H9 (cell line): Measurements from ENCODE around the gene ANKRD11. TPM values are rescaled to one million over a fixed set of nuclear protein-coding genes. Genes with fewer than 3 reads are reported as not detected.

ENCODE experiments used
- DNase-seq: peaks from one replicate; pipeline ENCODE4 v3.0.0-alpha.2; 2017
- H2AFZ ChIP-seq: one replicate; pipeline ENCODE4 v1.6.1; 2013; ENCODE audit warnings: mild to moderate bottlenecking, low read length, control low read depth, moderate library complexity
- H2AK5ac ChIP-seq: 2 replicates; pipeline ENCODE4 v1.6.1; 2013; ENCODE audit warnings: low read length, control low read depth, mixed read lengths; ENCODE audit not compliant: insufficient read length
- H2BK120ac ChIP-seq: one replicate; pipeline ENCODE4 v1.6.1; 2013; ENCODE audit warnings: low read depth, mild to moderate bottlenecking, low read length, control low read depth, inconsistent platforms; ENCODE audit not compliant: poor library complexity, severe bottlenecking
- H2BK12ac ChIP-seq: 2 replicates; pipeline ENCODE4 v1.6.1; 2013; ENCODE audit warnings: low read length, control low read depth, mixed read lengths, low read depth; ENCODE audit not compliant: insufficient read length
- H2BK15ac ChIP-seq: 2 replicates; pipeline ENCODE4 v1.6.1; 2013; ENCODE audit warnings: low read depth, low read length, control low read depth
- H2BK20ac ChIP-seq: one replicate; pipeline ENCODE4 v1.6.1; 2013; ENCODE audit warnings: low read depth, mild to moderate bottlenecking, low read length, control low read depth, inconsistent platforms; ENCODE audit not compliant: poor library complexity, severe bottlenecking
- H2BK5ac ChIP-seq: 2 replicates; pipeline ENCODE4 v1.6.1; 2013; ENCODE audit warnings: low read length, control low read depth, mixed read lengths; ENCODE audit not compliant: insufficient read length
- H3K14ac ChIP-seq: 2 replicates; pipeline ENCODE4 v1.6.1; 2013; ENCODE audit warnings: low read length, control low read depth; ENCODE audit not compliant: insufficient read depth
- H3K18ac ChIP-seq: 2 replicates; pipeline ENCODE4 v1.6.1; 2013; ENCODE audit warnings: low read depth, mild to moderate bottlenecking, mixed read lengths, low read length, control low read depth; ENCODE audit not compliant: insufficient read length
- H3K23ac ChIP-seq: 2 replicates; pipeline ENCODE4 v1.6.1; 2013; ENCODE audit warnings: low read length, control low read depth, mixed read lengths, low read depth; ENCODE audit not compliant: insufficient read length
- H3K23me2 ChIP-seq: 2 replicates; pipeline ENCODE4 v1.6.1; 2013; ENCODE audit warnings: low read depth, mild to moderate bottlenecking, mixed read lengths, low read length, control low read depth; ENCODE audit not compliant: insufficient read length, poor library complexity, severe bottlenecking
- H3K27ac ChIP-seq: 2 replicates; pipeline ENCODE4 v1.5.1; 2013; ENCODE audit warnings: low read length, control low read depth, mixed read lengths, low read depth; ENCODE audit not compliant: insufficient read length
- H3K27me3 ChIP-seq: 2 replicates; pipeline ENCODE4 v1.6.1; 2013; ENCODE audit warnings: low read length, control low read depth, inconsistent platforms; ENCODE audit not compliant: insufficient read depth
- H3K4ac ChIP-seq: 2 replicates; pipeline ENCODE4 v1.6.1; 2013; ENCODE audit warnings: low read depth, mild to moderate bottlenecking, control low read depth, inconsistent platforms, low read length, moderate library complexity
- H3K4me1 ChIP-seq: 2 replicates; pipeline ENCODE4 v1.6.1; 2013; ENCODE audit warnings: low read length, control low read depth, inconsistent platforms; ENCODE audit not compliant: insufficient read depth
- H3K4me2 ChIP-seq: 2 replicates; pipeline ENCODE4 v1.6.1; 2013; ENCODE audit warnings: low read length, control low read depth, mixed read lengths; ENCODE audit not compliant: insufficient read length, insufficient read depth
- H3K56ac ChIP-seq: 2 replicates; pipeline ENCODE4 v1.6.1; 2013; ENCODE audit warnings: low read depth, mild to moderate bottlenecking, mixed read lengths, low read length, control low read depth; ENCODE audit not compliant: insufficient read length
- H3K79me1 ChIP-seq: 2 replicates; pipeline ENCODE4 v1.6.1; 2013; ENCODE audit warnings: low read depth, mild to moderate bottlenecking, moderate library complexity, low read length, control low read depth, inconsistent platforms; ENCODE audit not compliant: insufficient read depth, poor library complexity, severe bottlenecking
- H3K79me2 ChIP-seq: 2 replicates; pipeline ENCODE4 v1.6.1; 2013; ENCODE audit warnings: low read length, control low read depth, inconsistent platforms; ENCODE audit not compliant: insufficient read depth
- H3K9ac ChIP-seq: 2 replicates; pipeline ENCODE4 v1.6.1; 2013; ENCODE audit warnings: low read length, control low read depth, mixed read lengths; ENCODE audit not compliant: insufficient read length; ENCODE audit errors: extremely low read depth
- H3K9me3 ChIP-seq: one replicate; pipeline ENCODE4 v1.6.1; 2013; ENCODE audit warnings: low read depth, low read length, inconsistent platforms; ENCODE audit not compliant: control insufficient read depth
- H3T11ph ChIP-seq: one replicate; pipeline ENCODE4 v1.6.1; 2013; ENCODE audit warnings: mild to moderate bottlenecking, low read length, control low read depth, inconsistent platforms
- H4K20me1 ChIP-seq: one replicate; pipeline ENCODE4 v1.6.1; 2013; ENCODE audit not compliant: control insufficient read depth, insufficient read length, insufficient read depth
- H4K5ac ChIP-seq: 2 replicates; pipeline ENCODE4 v1.6.1; 2013; ENCODE audit warnings: low read depth, mild to moderate bottlenecking, mixed read lengths, low read length, control low read depth; ENCODE audit not compliant: insufficient read length
- H4K8ac ChIP-seq: replicated peaks from 2 replicates; pipeline ENCODE4 v1.6.1; 2013; ENCODE audit warnings: low read length, control low read depth, mixed read lengths, low read depth; ENCODE audit not compliant: insufficient read length
- H4K91ac ChIP-seq: 2 replicates; pipeline ENCODE4 v1.6.1; 2013; ENCODE audit warnings: low read depth, mild to moderate bottlenecking, moderate library complexity, mixed read lengths, low read length, control low read depth; ENCODE audit not compliant: insufficient read length
- H3K27ac Mint-ChIP-seq, 3 experiments: 2 replicates in 2 of 3; 3 replicates in 1 of 3; pipeline ENCODE4 v1.8.0; 2020 to 2021; ENCODE audit warnings: mixed read lengths in 3 of 3, mild to moderate bottlenecking in 1 of 3, moderate library complexity in 1 of 3
- H3K27me3 Mint-ChIP-seq: 2 replicates; pipeline ENCODE4 v1.8.0; 2021; ENCODE audit warnings: low read depth, mild to moderate bottlenecking, moderate library complexity, mixed read lengths
- H3K36me3 Mint-ChIP-seq, 3 experiments: 2 replicates in 2 of 3; 3 replicates in 1 of 3; pipeline ENCODE4 v1.8.0; 2020 to 2021; ENCODE audit warnings: low read depth in 3 of 3, mixed read lengths in 3 of 3; ENCODE audit not compliant: insufficient read depth in 1 of 3
- H3K4me1 Mint-ChIP-seq, 2 experiments: 2 replicates each; pipeline ENCODE4 v1.8.0; 2020; ENCODE audit warnings: mixed read lengths in 2 of 2
- H3K4me3 Mint-ChIP-seq, 2 experiments: 2 replicates in 1 of 2; 3 replicates in 1 of 2; pipeline ENCODE4 v1.8.0; 2020 to 2021; ENCODE audit warnings: mild to moderate bottlenecking in 2 of 2, mixed read lengths in 2 of 2, moderate library complexity in 1 of 2
- H3K9me3 Mint-ChIP-seq, 2 experiments: 2 replicates in 1 of 2; 3 replicates in 1 of 2; pipeline ENCODE4 v1.8.0; 2020; ENCODE audit warnings: mild to moderate bottlenecking in 2 of 2, mixed read lengths in 2 of 2, moderate library complexity in 1 of 2
- CTCF ChIP-seq: fragments of 200-600 bp; sonication (generic); conservative IDR thresholded peaks from 3 replicates; pipeline ENCODE4 v1.8.0; 2021; ENCODE audit warnings: antibody characterized with exemption, mild to moderate bottlenecking
- WGBS: extraction: QIAGEN DNeasy Blood & Tissue Kit; methylation state at CpG from one replicate; pipeline ENCODE4 v1.1.7; 2013; ENCODE audit warnings: missing lambda C conversion rate, low lambda C conversion rate, mixed read lengths; ENCODE audit not compliant: insufficient read length; ENCODE audit errors: extremely low coverage; 5-methylcytosine and 5-hydroxymethylcytosine counted together
- total RNA-seq: library from RNA; stranded (reverse); gene quantifications from 2 replicates; pipeline ENCODE4 v1.2.1, GENCODE V29; 2021

ANKRD11 gene
- total RNA-seq, 1 experiment from 2014 or later, result 181 TPM

DNA sequence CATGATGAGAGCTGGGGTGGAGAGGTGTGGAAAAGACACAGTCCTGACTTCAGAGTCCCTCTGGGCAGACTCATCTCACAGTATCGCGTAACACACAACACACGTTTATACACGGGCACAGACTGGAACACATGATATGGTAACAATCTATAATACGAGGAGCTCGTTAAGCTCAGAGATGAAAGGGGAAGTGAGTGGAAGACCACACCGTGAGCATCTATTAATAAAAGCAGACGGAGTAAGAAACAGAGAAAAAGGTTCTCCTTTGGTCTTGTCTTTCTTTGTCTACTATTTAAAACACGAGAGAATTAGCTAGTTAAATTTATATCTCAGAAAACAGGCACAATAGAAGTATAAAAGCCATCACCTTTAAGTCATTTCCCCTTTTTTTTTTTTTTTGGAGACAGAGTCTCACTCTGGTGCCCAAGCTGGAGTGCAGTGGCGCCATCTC, 13.5 kb downstream of the ANKRD11 start:
- H2BK120ac ChIP-seq, result no peak overlapping the region

More for the DNA sequence above, 13.5 kb downstream of the ANKRD11 start:
- no peak overlapping the region for H3K27ac ChIP-seq
- no peak for TF ChIP-seq CTCF
- H3K4me2 ChIP-seq, result no peak overlapping the region
- no peak for DNase-seq
- no peak overlapping the region for H3K14ac ChIP-seq
- no peaks in the 10 kb centered on the region for H3K9me3 ChIP-seq
- H4K20me1 ChIP-seq, result peaks cover 5% of the 10 kb centered on the region
- H3T11ph ChIP-seq, result no peak overlapping the region
- H2BK5ac ChIP-seq, result no peak overlapping the region
- H2BK12ac ChIP-seq, result no peak overlapping the region
- no peak overlapping the region for H3K56ac ChIP-seq
- H2BK20ac ChIP-seq, result no peak overlapping the region
- Mint-ChIP-seq H3K4me3 (no peak overlapping the region), H3K9me3 (no peaks in the 10 kb centered on the region), H3K27ac (peak overlapping the region; percentile 3 to 44 (median 20); a peak in 6 of 7 replicates), H3K27me3 (no peaks in the 10 kb centered on the region; the same call in 1 of the 2 replicates), H3K36me3 (peaks cover 2 to 5% (median 2%) of the 10 kb centered on the region in 3 experiments; a peak in 2 of 7 replicates), H3K4me1 (peaks cover 65 to 73% of the 10 kb centered on the region in 2 experiments)
- H3K9ac ChIP-seq, result no peak overlapping the region
- no peak overlapping the region for H4K91ac ChIP-seq
- no peak overlapping the region for H2AFZ ChIP-seq
- H2BK15ac ChIP-seq, result no peak overlapping the region
- no peak overlapping the region for H4K8ac ChIP-seq
- H4K5ac ChIP-seq, result no peak overlapping the region
- H3K23ac ChIP-seq, result no peak overlapping the region
- peaks cover 88% of the 10 kb centered on the region for H3K79me2 ChIP-seq
- WGBS, result no CpG with 5 or more reads among the region's 10 CpGs
- no peak overlapping the region for H3K18ac ChIP-seq
- no peak overlapping the region for H3K4ac ChIP-seq
- peaks cover 6% of the 10 kb centered on the region for H3K79me1 ChIP-seq
- peaks cover 5% of the 10 kb centered on the region; the same call in 1 of the 2 replicates for H3K4me1 ChIP-seq
- no peaks in the 10 kb centered on the region for H3K27me3 ChIP-seq
- no peaks in the 10 kb centered on the region for H3K23me2 ChIP-seq
- H2AK5ac ChIP-seq, result no peak overlapping the region
